PC-3 (cell line): ENCODE data around the gene TRPM1. TPM values are rescaled to one million over a fixed set of nuclear protein-coding genes. Genes with fewer than 3 reads are reported as not detected.

Experiments used
- ATAC-seq: fragments of 200-7000 bp; cut with Tn5 transposase; 2 replicates; pipeline ENCODE4 v1.9.1; 2020; ENCODE audit warnings: mild to moderate bottlenecking, moderate library complexity
- BruUV-seq: library from RNA; stranded (reverse); fragments of 400-500 nt; replicated peaks from 2 replicates; lab custom pipeline; 2021; lab: Mats Ljungman, UMichigan
- CTCF ChIA-PET: fragments of 300-600 bp; sonication (Branson Sonifier 250); formaldehyde crosslinking; loops from one replicate; lab custom pipeline; 2022; ENCODE audit warnings: antibody characterized with exemption; lab: Charles Lee
- POLR2A ChIA-PET: fragments of 300-600 bp; sonication (Branson Sonifier 250); formaldehyde crosslinking; loops from one replicate; lab custom pipeline; 2022; ENCODE audit warnings: antibody characterized with exemption; ENCODE audit not compliant: unreplicated experiment; lab: Charles Lee
- DNase-seq: peaks from one replicate; pipeline ENCODE4 v3.0.0-alpha.2; 2015
- H2AFZ ChIP-seq: fragments of 300-600 bp; sonication (generic); 2 replicates; pipeline ENCODE4 v1.6.0; 2016; ENCODE audit warnings: antibody characterized with exemption, low read length
- H3F3A ChIP-seq: fragments of 300-600 bp; sonication (generic); one replicate; pipeline ENCODE4 v1.6.0; 2017; ENCODE audit warnings: antibody characterized with exemption, low read length, control low read depth, mild to moderate bottlenecking; ENCODE audit not compliant: unreplicated experiment
- H3K27ac ChIP-seq: fragments of 300-600 bp; sonication (generic); 2 replicates; pipeline ENCODE4 v1.5.1; 2016; ENCODE audit warnings: mild to moderate bottlenecking, low read length
- H3K27me3 ChIP-seq: fragments of 300-600 bp; sonication (generic); 2 replicates; pipeline ENCODE4 v1.6.1; 2016; ENCODE audit warnings: low read length, mixed read lengths
- H3K36me3 ChIP-seq: fragments of 300-600 bp; sonication (generic); 2 replicates; pipeline ENCODE4 v1.6.1; 2016; ENCODE audit warnings: low read depth, mixed run types, low read length, mixed read lengths
- H3K4me1 ChIP-seq: fragments of 300-600 bp; sonication (generic); 2 replicates; pipeline ENCODE4 v1.5.1; 2016; ENCODE audit warnings: low read length; ENCODE audit not compliant: insufficient read depth
- H3K4me2 ChIP-seq: fragments of 300-600 bp; sonication (generic); 2 replicates; pipeline ENCODE4 v1.6.0; 2016; ENCODE audit warnings: low read length
- H3K4me3 ChIP-seq: fragments of 300-600 bp; sonication (generic); 2 replicates; pipeline ENCODE4 v1.5.1; 2016; ENCODE audit warnings: mild to moderate bottlenecking, low read length, mixed read lengths
- H3K79me2 ChIP-seq: fragments of 300-600 bp; sonication (generic); 2 replicates; pipeline ENCODE4 v1.6.1; 2017; ENCODE audit warnings: low read length, mixed read lengths
- H3K9ac ChIP-seq: fragments of 300-600 bp; sonication (generic); 2 replicates; pipeline ENCODE4 v1.6.0; 2016; ENCODE audit warnings: mild to moderate bottlenecking, low read length
- H3K9me2 ChIP-seq: fragments of 300-600 bp; sonication (generic); replicated peaks from 2 replicates; pipeline ENCODE4 v1.6.1; 2016; ENCODE audit warnings: mixed run types, low read length, mixed read lengths
- H3K9me3 ChIP-seq: fragments of 300-600 bp; sonication (generic); 2 replicates; pipeline ENCODE4 v1.6.1; 2016; ENCODE audit warnings: low read length, mixed read lengths
- H4K20me1 ChIP-seq: fragments of 300-600 bp; sonication (generic); 2 replicates; pipeline ENCODE4 v1.6.1; 2016; ENCODE audit warnings: low read length, mixed read lengths
- EZH2 ChIP-seq: fragments of 300-600 bp; sonication (generic); IDR thresholded peaks from one replicate; pipeline ENCODE4 v1.6.1; 2017; ENCODE audit warnings: antibody characterized with exemption, mild to moderate bottlenecking, low read length; ENCODE audit not compliant: unreplicated experiment
- EZH2phosphoT487 ChIP-seq: fragments of 300-600 bp; sonication (generic); IDR thresholded peaks from 2 replicates; pipeline ENCODE4 v1.6.1; 2018; ENCODE audit warnings: mild to moderate bottlenecking, antibody characterized with exemption, low read length, borderline replicate concordance
- intact Hi-C: fragments of 100-400 bp; cut with micrococcal nuclease; formaldehyde crosslinking; loops from 2 replicates; pipeline ENCODE4 v1.9.0; 2023
- total RNA-seq: library from RNA; depleted of rRNA; stranded (reverse); fragments of >200 nt; gene quantifications from 2 replicates; pipeline ENCODE4 v1.2.3, GENCODE V29; 2014
- TF ChIP-seq, protein P1 (sequence below): fragments of 300-600 bp; sonication (generic); conservative IDR thresholded peaks from 2 replicates; pipeline ENCODE4 v1.5.1; 2017; ENCODE audit warnings: antibody characterized with exemption, low read depth, mild to moderate bottlenecking, low read length

TRPM1 gene
- total RNA-seq, 1 experiment from 2014 or later = not detected

DNA sequence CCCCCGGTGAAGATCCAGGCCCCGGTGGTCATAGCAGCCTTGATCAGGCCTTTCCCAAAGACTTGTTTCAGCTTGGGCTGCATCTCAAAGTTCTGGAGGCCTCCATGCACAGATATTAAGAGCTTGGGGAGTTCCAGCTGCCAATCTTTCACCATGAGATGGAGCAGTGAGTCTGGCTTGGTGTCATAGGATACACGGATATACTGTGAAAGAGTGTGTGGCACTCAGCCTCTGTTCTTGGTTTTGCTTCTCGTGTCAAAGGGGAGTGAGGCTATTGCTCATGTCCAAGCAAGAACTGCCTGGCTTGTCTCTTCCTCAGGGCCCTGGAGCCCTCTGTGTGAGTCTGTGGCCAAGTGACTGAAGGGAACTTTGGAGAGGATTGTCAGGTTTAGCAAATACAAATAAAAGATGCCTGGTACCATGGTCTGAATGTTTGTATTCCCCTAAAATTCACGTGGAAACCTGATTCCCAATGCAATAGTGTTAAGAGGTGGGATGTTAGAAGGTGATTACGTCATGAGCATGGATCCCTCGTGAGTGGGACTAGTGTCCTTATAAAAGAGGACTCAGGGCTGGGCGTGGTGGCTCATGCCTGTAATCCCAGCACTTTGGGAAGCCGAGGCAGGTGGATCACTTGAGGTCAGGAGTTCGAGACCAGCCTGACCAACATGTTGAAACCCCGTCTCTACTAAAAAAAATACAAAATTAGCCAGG lies 33.5 kb downstream of the TRPM1 start:
- H3K9me2 ChIP-seq = 0 out of 2 replicates have a peak, but pooled peaks cover 4% of the 10 kb centered on the region
- ATAC-seq (no peak), DNase-seq (no peak)
- no peaks in the 10 kb centered on the region for H3K4me1 ChIP-seq
- H3K27ac ChIP-seq = no peak overlapping the region
- H3K36me3 ChIP-seq = no peaks in the 10 kb centered on the region
- no peaks in the 10 kb centered on the region for H3K79me2 ChIP-seq
- H3F3A ChIP-seq = no peaks in the 10 kb centered on the region
- no peaks in the 10 kb centered on the region for H3K9me3 ChIP-seq
- H3K27me3 ChIP-seq = peaks cover 32% of the 10 kb centered on the region
- H3K9ac ChIP-seq = no peak overlapping the region
- intact Hi-C loops = no loop called here
- no TSS peak for BruUV-seq
- no peaks in the 10 kb centered on the region for H4K20me1 ChIP-seq
- H3K4me3 ChIP-seq = no peak overlapping the region
- ChIA-PET CTCF (interaction anchor here (0.6 kb wide), 1 partner anchor 259 kb away, joined by 5 read pairs; the partner anchor contains the start of gene KLF13), POLR2A (no interaction called here)
- no peak overlapping the region for H2AFZ ChIP-seq
- no peak overlapping the region for H3K4me2 ChIP-seq
- TF ChIP-seq EZH2 (no peak), EZH2phosphoT487 (no peak)
- TF ChIP-seq, protein P1, sequence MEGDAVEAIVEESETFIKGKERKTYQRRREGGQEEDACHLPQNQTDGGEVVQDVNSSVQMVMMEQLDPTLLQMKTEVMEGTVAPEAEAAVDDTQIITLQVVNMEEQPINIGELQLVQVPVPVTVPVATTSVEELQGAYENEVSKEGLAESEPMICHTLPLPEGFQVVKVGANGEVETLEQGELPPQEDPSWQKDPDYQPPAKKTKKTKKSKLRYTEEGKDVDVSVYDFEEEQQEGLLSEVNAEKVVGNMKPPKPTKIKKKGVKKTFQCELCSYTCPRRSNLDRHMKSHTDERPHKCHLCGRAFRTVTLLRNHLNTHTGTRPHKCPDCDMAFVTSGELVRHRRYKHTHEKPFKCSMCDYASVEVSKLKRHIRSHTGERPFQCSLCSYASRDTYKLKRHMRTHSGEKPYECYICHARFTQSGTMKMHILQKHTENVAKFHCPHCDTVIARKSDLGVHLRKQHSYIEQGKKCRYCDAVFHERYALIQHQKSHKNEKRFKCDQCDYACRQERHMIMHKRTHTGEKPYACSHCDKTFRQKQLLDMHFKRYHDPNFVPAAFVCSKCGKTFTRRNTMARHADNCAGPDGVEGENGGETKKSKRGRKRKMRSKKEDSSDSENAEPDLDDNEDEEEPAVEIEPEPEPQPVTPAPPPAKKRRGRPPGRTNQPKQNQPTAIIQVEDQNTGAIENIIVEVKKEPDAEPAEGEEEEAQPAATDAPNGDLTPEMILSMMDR = no peak

DNA sequence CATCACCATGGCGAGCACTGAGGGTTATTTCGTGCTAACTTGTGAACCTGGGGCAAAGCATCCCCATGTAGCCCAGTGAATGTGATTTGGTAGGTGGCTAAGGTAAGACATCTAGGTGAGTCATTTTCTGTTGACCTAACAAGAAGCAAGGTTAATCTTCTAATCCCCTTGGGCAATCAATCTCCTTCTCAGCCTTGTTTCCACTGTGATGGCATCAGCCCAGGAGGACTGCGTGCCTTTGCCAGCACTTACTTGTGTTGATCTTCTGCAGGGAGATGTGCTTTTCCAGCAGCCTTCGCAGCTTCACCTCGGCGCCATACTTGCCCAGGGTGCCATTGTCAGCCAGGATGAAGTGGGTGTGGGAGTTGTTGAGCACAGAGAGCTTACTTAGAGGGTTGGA lies 35.7 kb downstream of the TRPM1 start:
- 0 out of 2 replicates have a peak, but pooled peaks cover under 1% of the 10 kb centered on the region for H3K9me2 ChIP-seq
- H3K4me1 ChIP-seq = no peaks in the 10 kb centered on the region
- no peaks in the 10 kb centered on the region for H3K79me2 ChIP-seq
- no peak overlapping the region for H3K9ac ChIP-seq
- H3K27me3 ChIP-seq = peaks cover 27% of the 10 kb centered on the region
- intact Hi-C loops = no loop called here
- ChIA-PET POLR2A (no interaction called here), CTCF (no interaction called here)
- ATAC-seq (no peak), DNase-seq (peak; percentile 52)
- no peak overlapping the region for H3K4me3 ChIP-seq
- no peaks in the 10 kb centered on the region for H3K36me3 ChIP-seq
- TF ChIP-seq EZH2phosphoT487 (no peak), EZH2 (no peak)
- TF ChIP-seq, protein P1 = no peak
- H3F3A ChIP-seq = no peaks in the 10 kb centered on the region
- no peak overlapping the region for H2AFZ ChIP-seq
- no TSS peak for BruUV-seq
- no peak overlapping the region for H3K27ac ChIP-seq
- no peak overlapping the region for H3K4me2 ChIP-seq
- H4K20me1 ChIP-seq = no peaks in the 10 kb centered on the region
- no peaks in the 10 kb centered on the region for H3K9me3 ChIP-seq

DNA sequence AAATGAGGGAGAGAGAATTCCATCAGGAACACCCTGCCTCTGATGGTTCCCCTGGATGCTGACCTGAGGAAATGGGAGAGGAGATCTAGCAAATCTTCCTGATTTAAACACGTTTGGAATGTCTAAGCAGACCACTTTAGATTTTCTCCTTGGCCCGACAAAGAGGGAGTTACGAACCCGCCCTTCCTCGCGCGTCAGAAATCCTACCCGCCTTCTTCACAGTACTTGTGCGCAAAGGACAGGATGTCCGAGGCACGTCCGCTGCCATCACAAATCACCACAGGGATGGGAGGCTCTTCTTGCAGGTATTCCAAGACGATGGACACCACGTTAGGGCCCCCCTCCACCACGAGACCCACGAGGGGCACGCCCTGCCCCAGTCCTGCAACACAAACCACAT lies 38.6 kb downstream of the TRPM1 start:
- ChIA-PET CTCF (no interaction called here), POLR2A (no interaction called here)
- no peak overlapping the region for H3K9ac ChIP-seq
- H3K36me3 ChIP-seq = no peaks in the 10 kb centered on the region
- no peak overlapping the region for H3K4me3 ChIP-seq
- peaks cover 42% of the 10 kb centered on the region for H3K27me3 ChIP-seq
- ATAC-seq = no peak
- no peaks in the 10 kb centered on the region for H3K9me2 ChIP-seq
- DNase-seq = no peak
- no TSS peak for BruUV-seq
- no peak overlapping the region for H3K4me2 ChIP-seq
- H3K27ac ChIP-seq = no peak overlapping the region
- H3K4me1 ChIP-seq = no peaks in the 10 kb centered on the region
- H3F3A ChIP-seq = no peaks in the 10 kb centered on the region
- intact Hi-C loops = no loop called here
- no peaks in the 10 kb centered on the region for H3K9me3 ChIP-seq
- H4K20me1 ChIP-seq = no peaks in the 10 kb centered on the region
- H3K79me2 ChIP-seq = no peaks in the 10 kb centered on the region
- TF ChIP-seq EZH2phosphoT487 (no peak), EZH2 (no peak)
- TF ChIP-seq, protein P1 = no peak
- no peak overlapping the region for H2AFZ ChIP-seq
